Ascending aorta (tissue), 2 donors: Measurements from ENCODE around the gene AMER2. TPM values are rescaled to one million over a fixed set of nuclear protein-coding genes. Genes with fewer than 3 reads are reported as not detected.

Experiments used
- DNase-seq, 2 donors: peaks; one replicate each; pipeline ENCODE4 v3.0.0-alpha.2; 2019; ENCODE audit warnings: low spot score in 2 of 2
- H3K27ac ChIP-seq, 2 donors: fragments of 200-600 bp; sonication (generic); one replicate each; pipeline ENCODE4 v1.5.1; 2016 to 2017; ENCODE audit warnings: mild to moderate bottlenecking in 1 of 2
- H3K27me3 ChIP-seq: fragments of 200-600 bp; sonication (generic); one replicate; pipeline ENCODE4 v1.5.1; 2017
- H3K36me3 ChIP-seq, 2 donors: fragments of 200-600 bp; sonication (generic); one replicate each; pipeline ENCODE4 v1.5.1; 2016
- H3K4me1 ChIP-seq, 2 donors: fragments of 200-600 bp; sonication (generic); one replicate each; pipeline ENCODE4 v1.5.1; 2016 to 2017; ENCODE audit warnings: mild to moderate bottlenecking in 1 of 2
- H3K4me3 ChIP-seq, 2 donors: fragments of 200-600 bp; sonication (generic); one replicate each; pipeline ENCODE4 v1.5.1; 2016 to 2017; ENCODE audit warnings: mild to moderate bottlenecking in 1 of 2
- H3K9me3 ChIP-seq, 2 donors: fragments of 200-600 bp; sonication (generic); one replicate each; pipeline ENCODE4 v1.5.1; 2016
- intact Hi-C: fragments of 100-400 bp; cut with DNase I; formaldehyde crosslinking; loops from one replicate; pipeline ENCODE4 v1.15.1; 2023
- total RNA-seq: library from RNA; depleted of rRNA; stranded (reverse); fragments of >200 nt; gene quantifications from one replicate; pipeline ENCODE4 v1.1.0, GENCODE V29; 2016
- TF ChIP-seq, protein P1 (sequence below), 3 experiments: fragments of 200-600 bp in 2 of 3; fragments of 450-650 bp in 1 of 3; sonication (generic) in 2 of 3; IDR thresholded peaks; one replicate each; pipeline ENCODE4 v1.5.1; 2016 to 2019; ENCODE audit warnings: antibody characterized with exemption in 3 of 3, mild to moderate bottlenecking in 1 of 3, moderate library complexity in 1 of 3

Gene AMER2
- total RNA-seq, 1 donor from 2014 or later = not detected

DNA sequence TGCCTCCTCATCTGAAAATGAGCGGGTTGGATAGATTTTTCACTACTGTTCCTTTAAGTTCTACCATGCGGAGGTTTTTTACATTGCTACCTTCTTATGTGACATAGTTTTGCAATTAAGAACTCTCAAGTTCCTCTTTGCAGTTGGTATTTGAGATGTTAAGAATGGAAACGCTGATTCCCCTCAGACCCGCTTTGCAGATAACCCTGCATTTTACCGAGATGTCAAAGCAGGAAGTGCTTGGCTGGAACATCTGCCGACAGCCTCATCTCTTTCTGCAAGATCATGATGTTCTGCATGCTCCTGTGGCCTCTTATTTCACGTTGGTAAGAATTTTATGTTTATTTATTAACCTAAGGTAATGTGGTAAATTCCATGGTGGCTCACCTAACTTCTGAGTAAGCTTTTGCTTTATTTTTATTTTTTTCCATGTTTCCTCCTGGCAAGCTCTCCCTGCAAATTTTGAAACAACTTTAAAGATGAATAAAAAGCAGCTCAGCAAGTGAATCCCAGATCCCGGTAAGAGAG, 53.6 kb downstream of the AMER2 start:
- Histone ChIP-seq H3K4me1 (no peaks in the 10 kb centered on the region), H3K4me3 (no peak overlapping the region), H3K27ac (no peak overlapping the region), H3K27me3 (no peaks in the 10 kb centered on the region), H3K9me3 (no peaks in the 10 kb centered on the region), H3K36me3 (no peaks in the 10 kb centered on the region)
- intact Hi-C loops = loop anchor here (10.0 kb wide), 1 partner anchor 124 kb away; no protein-coding TSS in a partner anchor
- no peak for DNase-seq
- TF ChIP-seq, protein P1, sequence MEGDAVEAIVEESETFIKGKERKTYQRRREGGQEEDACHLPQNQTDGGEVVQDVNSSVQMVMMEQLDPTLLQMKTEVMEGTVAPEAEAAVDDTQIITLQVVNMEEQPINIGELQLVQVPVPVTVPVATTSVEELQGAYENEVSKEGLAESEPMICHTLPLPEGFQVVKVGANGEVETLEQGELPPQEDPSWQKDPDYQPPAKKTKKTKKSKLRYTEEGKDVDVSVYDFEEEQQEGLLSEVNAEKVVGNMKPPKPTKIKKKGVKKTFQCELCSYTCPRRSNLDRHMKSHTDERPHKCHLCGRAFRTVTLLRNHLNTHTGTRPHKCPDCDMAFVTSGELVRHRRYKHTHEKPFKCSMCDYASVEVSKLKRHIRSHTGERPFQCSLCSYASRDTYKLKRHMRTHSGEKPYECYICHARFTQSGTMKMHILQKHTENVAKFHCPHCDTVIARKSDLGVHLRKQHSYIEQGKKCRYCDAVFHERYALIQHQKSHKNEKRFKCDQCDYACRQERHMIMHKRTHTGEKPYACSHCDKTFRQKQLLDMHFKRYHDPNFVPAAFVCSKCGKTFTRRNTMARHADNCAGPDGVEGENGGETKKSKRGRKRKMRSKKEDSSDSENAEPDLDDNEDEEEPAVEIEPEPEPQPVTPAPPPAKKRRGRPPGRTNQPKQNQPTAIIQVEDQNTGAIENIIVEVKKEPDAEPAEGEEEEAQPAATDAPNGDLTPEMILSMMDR (IDR thresholded peaks at IDR 0.05) = no peak

DNA sequence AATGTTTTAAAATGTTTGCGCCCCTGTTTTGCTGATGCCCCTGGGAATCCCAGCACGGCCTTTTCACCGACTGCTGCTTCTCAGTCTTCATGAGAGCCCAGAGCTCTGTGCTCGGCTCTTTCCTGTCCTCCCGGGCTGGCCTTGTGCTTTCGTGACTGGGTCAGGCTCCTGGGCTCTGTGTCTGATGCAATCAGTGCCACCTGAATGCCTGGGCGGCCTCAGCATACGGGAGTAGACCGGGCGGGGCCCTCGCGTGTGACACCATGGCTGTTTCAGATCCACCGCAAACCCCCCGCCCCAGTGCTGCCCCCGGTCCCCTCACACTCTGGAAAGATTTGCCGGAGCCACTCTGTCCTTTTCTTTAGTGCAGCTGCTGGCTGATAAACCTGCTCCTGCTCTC, 54.8 kb downstream of the AMER2 start:
- TF ChIP-seq, protein P1 (IDR thresholded peaks at IDR 0.05) = no peak
- H3K27ac ChIP-seq = no peak overlapping the region
- no peaks in the 10 kb centered on the region for H3K9me3 ChIP-seq
- no peak overlapping the region for H3K4me3 ChIP-seq
- DNase-seq = no peak
- intact Hi-C loops = loop anchor here (10.0 kb wide), 1 partner anchor 123 kb away; no protein-coding TSS in a partner anchor
- H3K4me1 ChIP-seq = no peaks in the 10 kb centered on the region
- no peaks in the 10 kb centered on the region for H3K27me3 ChIP-seq
- no peaks in the 10 kb centered on the region for H3K36me3 ChIP-seq

DNA sequence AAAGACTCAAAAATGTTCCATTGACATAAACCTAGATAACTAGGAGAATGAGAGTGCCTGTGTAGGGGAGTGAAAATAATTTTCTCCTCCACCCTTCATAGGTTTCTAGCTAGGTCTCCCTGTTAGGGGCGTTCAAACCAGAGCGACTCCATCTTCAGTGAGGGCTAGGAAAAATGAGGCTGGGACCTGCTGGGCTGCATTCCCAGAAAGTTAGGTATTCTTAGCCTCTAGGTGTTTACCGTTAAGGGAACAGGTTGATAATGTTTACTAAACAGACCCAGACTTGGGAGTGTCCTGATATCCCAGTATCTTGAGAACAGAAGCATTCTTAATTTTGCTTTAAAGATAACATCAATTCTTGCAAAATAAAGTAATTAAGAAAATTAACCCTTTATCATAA, 56.0 kb downstream of the AMER2 start:
- DNase-seq = no peak
- intact Hi-C loops = loop anchor here (10.0 kb wide), 1 partner anchor 121 kb away; no protein-coding TSS in a partner anchor
- H3K4me1 ChIP-seq = no peaks in the 10 kb centered on the region
- H3K9me3 ChIP-seq = no peaks in the 10 kb centered on the region
- TF ChIP-seq, protein P1 (IDR thresholded peaks at IDR 0.05) = no peak
- H3K4me3 ChIP-seq = no peak overlapping the region
- no peaks in the 10 kb centered on the region for H3K36me3 ChIP-seq
- no peaks in the 10 kb centered on the region for H3K27me3 ChIP-seq
- H3K27ac ChIP-seq = no peak overlapping the region

DNA sequence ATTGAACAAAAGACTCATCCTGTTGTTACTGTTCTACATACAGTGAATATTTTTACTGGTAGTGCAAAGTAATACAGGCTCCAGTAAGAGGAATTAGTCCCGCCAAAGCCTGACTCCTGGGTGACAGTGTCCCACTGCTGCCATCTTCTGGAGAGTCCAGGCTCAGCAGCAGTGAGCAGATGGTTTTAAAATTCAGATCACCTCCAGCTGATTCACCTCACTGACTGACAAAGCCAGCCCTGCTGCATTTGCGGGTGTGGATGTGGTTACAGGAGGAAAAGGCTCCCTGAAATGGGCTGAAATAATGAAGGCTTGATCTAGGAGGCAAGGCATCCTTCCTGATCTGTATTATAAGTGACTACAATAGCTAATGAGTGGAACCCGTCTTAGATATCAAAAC, 57.9 kb downstream of the AMER2 start:
- Histone ChIP-seq H3K9me3 (no peaks in the 10 kb centered on the region), H3K27me3 (no peaks in the 10 kb centered on the region), H3K27ac (no peak overlapping the region), H3K4me3 (no peak overlapping the region), H3K36me3 (no peaks in the 10 kb centered on the region), H3K4me1 (no peaks in the 10 kb centered on the region)
- TF ChIP-seq, protein P1 (IDR thresholded peaks at IDR 0.05) = peak; percentile 15 to 65 (median 60)
- intact Hi-C loops = loop anchor here (10.0 kb wide), 1 partner anchor 119 kb away; no protein-coding TSS in a partner anchor
- DNase-seq = peak in 1 of 2 donors; percentile 65

DNA sequence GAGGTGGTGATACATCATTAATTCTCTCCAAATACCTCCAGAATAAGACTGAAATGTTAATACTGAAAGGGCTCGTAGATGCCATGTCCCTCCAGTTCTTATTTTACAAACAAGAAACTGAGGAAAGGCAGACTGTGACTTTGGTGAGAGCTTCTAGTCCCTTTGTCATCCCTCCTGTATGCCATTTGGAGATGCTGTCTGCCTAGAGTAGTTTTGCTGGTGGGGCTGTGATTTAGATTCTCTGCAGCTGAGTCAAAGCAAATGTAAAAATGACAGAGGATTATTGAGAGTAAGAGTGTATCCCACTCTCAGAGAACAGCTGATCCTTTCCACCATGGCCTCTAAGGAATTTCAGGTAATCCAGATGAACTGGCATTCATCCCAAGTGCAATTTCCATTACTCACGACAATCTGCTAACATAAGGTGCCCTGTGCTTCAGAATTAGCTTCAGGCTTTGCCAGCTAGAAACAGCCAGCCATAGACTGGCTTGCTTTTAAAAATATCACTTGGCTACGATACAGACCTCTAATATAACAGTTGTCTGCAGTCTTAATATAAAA, 59.3 kb downstream of the AMER2 start:
- no peak overlapping the region for H3K27ac ChIP-seq
- no peaks in the 10 kb centered on the region for H3K9me3 ChIP-seq
- no peak for DNase-seq
- no peak overlapping the region for H3K4me3 ChIP-seq
- TF ChIP-seq, protein P1 (IDR thresholded peaks at IDR 0.05) = no peak
- H3K27me3 ChIP-seq = no peaks in the 10 kb centered on the region
- H3K4me1 ChIP-seq = no peaks in the 10 kb centered on the region
- intact Hi-C loops = loop anchor here (10.0 kb wide), 1 partner anchor 118 kb away; no protein-coding TSS in a partner anchor
- H3K36me3 ChIP-seq = no peaks in the 10 kb centered on the region

Other genes with a start within 250 kb of the AMER2 start
- not detected for gene PABPC3, start 76.2 kb downstream of the AMER2 start, total RNA-seq
- gene MTMR6, start 115.2 kb upstream of the AMER2 start, total RNA-seq = 6.4 TPM
- gene NUP58, start 129.3 kb upstream of the AMER2 start, total RNA-seq = 9.7 TPM
- under 0.01 TPM for gene ATP8A2, start 199.7 kb upstream of the AMER2 start, total RNA-seq